ENCODE results near the gene TACC2.

Gene TACC2

GRCh38 chr10:122279725-122280141 lies 290.8 kb downstream of the TACC2 start:
- H3K27me3 ChIP-seq = no peaks in the 10 kb centered on the region
- no peak overlapping the region for H3K4me3 ChIP-seq (ENCODE audit: low read depth, low read length)
- H3K36me3 ChIP-seq = no peaks in the 10 kb centered on the region
- DNase-seq = peak; percentile 62
- H3K9me3 ChIP-seq = no peaks in the 10 kb centered on the region
- no peaks in the 10 kb centered on the region for H3K4me1 ChIP-seq
- peak; percentile 80 for TF ChIP-seq CTCF (IDR thresholded peaks at IDR 0.05; ENCODE audit: low read depth, low read length)

- Histone ChIP-seq H3K27me3 (no peaks in the 10 kb centered on the region), H3K4me3 (ENCODE audit: low read depth, low read length) (no peak overlapping the region), H3K9me3 (no peaks in the 10 kb centered on the region), H3K36me3 (no peaks in the 10 kb centered on the region), H3K4me1 (no peaks in the 10 kb centered on the region)
- DNase-seq = no peak
- TF ChIP-seq CTCF (IDR thresholded peaks at IDR 0.05; ENCODE audit: low read depth, low read length) = no peak
Observed at GRCh38 chr10:122280156-122280555, 291.2 kb downstream of the TACC2 start.

GRCh38 chr10:122281018-122281626 lies 292.2 kb downstream of the TACC2 start:
- no peak for DNase-seq
- Histone ChIP-seq H3K27me3 (no peaks in the 10 kb centered on the region), H3K36me3 (no peaks in the 10 kb centered on the region), H3K4me3 (ENCODE audit: low read depth, low read length) (no peak overlapping the region), H3K4me1 (no peaks in the 10 kb centered on the region), H3K9me3 (no peaks in the 10 kb centered on the region)
- TF ChIP-seq CTCF (IDR thresholded peaks at IDR 0.05; ENCODE audit: low read depth, low read length) = no peak

GRCh38 chr10:122281751-122282150 lies 292.8 kb downstream of the TACC2 start:
- TF ChIP-seq CTCF (IDR thresholded peaks at IDR 0.05; ENCODE audit: low read depth, low read length) = no peak
- no peaks in the 10 kb centered on the region for H3K4me1 ChIP-seq
- no peaks in the 10 kb centered on the region for H3K36me3 ChIP-seq
- no peak overlapping the region for H3K4me3 ChIP-seq (ENCODE audit: low read depth, low read length)
- H3K27me3 ChIP-seq = no peaks in the 10 kb centered on the region
- no peak for DNase-seq
- no peaks in the 10 kb centered on the region for H3K9me3 ChIP-seq

GRCh38 chr10:122282253-122282671 lies 293.3 kb downstream of the TACC2 start:
- TF ChIP-seq CTCF (IDR thresholded peaks at IDR 0.05; ENCODE audit: low read depth, low read length) = no peak
- DNase-seq = no peak

GRCh38 chr10:122282909-122283308 lies 293.9 kb downstream of the TACC2 start:
- H3K27me3 ChIP-seq = no peaks in the 10 kb centered on the region
- H3K36me3 ChIP-seq = no peaks in the 10 kb centered on the region
- H3K4me3 ChIP-seq (ENCODE audit: low read depth, low read length) = no peak overlapping the region
- no peaks in the 10 kb centered on the region for H3K4me1 ChIP-seq
- H3K9me3 ChIP-seq = no peaks in the 10 kb centered on the region
- DNase-seq = no peak
- TF ChIP-seq CTCF (IDR thresholded peaks at IDR 0.05; ENCODE audit: low read depth, low read length) = no peak

More at GRCh38 chr10:122282253-122282671, 293.3 kb downstream of the TACC2 start:
- no peaks in the 10 kb centered on the region for H3K36me3 ChIP-seq
- H3K4me1 ChIP-seq = no peaks in the 10 kb centered on the region
- H3K27me3 ChIP-seq = no peaks in the 10 kb centered on the region
- no peak overlapping the region for H3K4me3 ChIP-seq (ENCODE audit: low read depth, low read length)
- no peaks in the 10 kb centered on the region for H3K9me3 ChIP-seq

All from BE2C (cell line).